ENCODE results near the gene HCAR2.
"Not testable (repeated sequence)": the region's sequence is repeated elsewhere in the genome, so short reads cannot be mapped to it uniquely, and the experiment has no call there.

HCAR2 gene

GRCh38 chr12:122702890-122703611 lies at the start of gene HCAR2:
Gene HCAR2, minus strand, starts transcription at chr12:122703357. Its CDS starts 74 bp downstream, at chr12:122703283.
- not testable (repeated sequence) for DNase-seq (ENCODE audit: low read depth, low spot score); H3K4me3 ChIP-seq (ENCODE audit: insufficient read length, low read depth); H3K36me3 ChIP-seq (ENCODE audit: insufficient read depth, insufficient read length, low read length)

GRCh38 chr12:122752464-122753318 lies 49.5 kb upstream of the HCAR2 start, which contains the start of gene DENR:
Gene DENR, plus strand, starts transcription at chr12:122752824. Its CDS starts 878 bp downstream, at chr12:122753702.
- H3K4me1 ChIP-seq (ENCODE audit: insufficient read depth, insufficient read length), result peaks cover 8% of the 10 kb centered on the region
- H3K36me3 ChIP-seq (ENCODE audit: insufficient read depth, insufficient read length, low read length), result peaks cover 42% of the 10 kb centered on the region
- TF ChIP-seq ZNF274 (IDR thresholded peaks at IDR 0.05; ENCODE audit: low read depth, low read length), result no peak
- no peak for TF ChIP-seq SUZ12 (IDR thresholded peaks at IDR 0.05; ENCODE audit: extremely low read depth, insufficient read depth, insufficient read length)
- no peak for TF ChIP-seq YY1 (IDR thresholded peaks at IDR 0.05; ENCODE audit: insufficient read depth, insufficient read length)

More at GRCh38 chr12:122702890-122703611, at the start of gene HCAR2:
- H3K9me3 ChIP-seq (ENCODE audit: insufficient read depth, low read length); H3K9ac ChIP-seq (ENCODE audit: insufficient read length, low read depth); H3K4me1 ChIP-seq (ENCODE audit: insufficient read depth, insufficient read length); H3K27me3 ChIP-seq (ENCODE audit: insufficient read depth, insufficient read length): not testable (repeated sequence)

GRCh38 chr12:122750781-122751515 lies 47.8 kb upstream of the HCAR2 start:
- H3K4me3 ChIP-seq (ENCODE audit: insufficient read length, low read depth), result peak overlapping the region; percentile 45
- not testable (repeated sequence) for H3K9me3 ChIP-seq (ENCODE audit: insufficient read depth, low read length); H3K4me1 ChIP-seq (ENCODE audit: insufficient read depth, insufficient read length); DNase-seq (ENCODE audit: low read depth, low spot score); H3K27me3 ChIP-seq (ENCODE audit: insufficient read depth, insufficient read length)
- H3K9ac ChIP-seq (ENCODE audit: insufficient read length, low read depth), result peak overlapping the region; percentile 74
- peaks cover 25% of the 10 kb centered on the region for H3K36me3 ChIP-seq (ENCODE audit: insufficient read depth, insufficient read length, low read length)

More at GRCh38 chr12:122752464-122753318, 49.5 kb upstream of the HCAR2 start, which contains the start of gene DENR:
- Histone ChIP-seq H3K9ac (ENCODE audit: insufficient read length, low read depth) (peak within 1 kb of the TSS; percentile 99), H3K27me3 (ENCODE audit: insufficient read depth, insufficient read length) (no peaks in the 10 kb centered on the region), H3K9me3 (ENCODE audit: insufficient read depth, low read length) (no peaks in the 10 kb centered on the region; the same call in 1 of the 2 replicates), H3K4me3 (ENCODE audit: insufficient read length, low read depth) (peak within 1 kb of the TSS; percentile 96)
- DNase-seq (ENCODE audit: low read depth, low spot score), result peak; percentile 97

GRCh38 chr12:122749569-122750332 lies 46.6 kb upstream of the HCAR2 start:
- H3K9me3 ChIP-seq (ENCODE audit: insufficient read depth, low read length), result no peaks in the 10 kb centered on the region; the same call in 1 of the 2 replicates
- no peak overlapping the region for H3K4me3 ChIP-seq (ENCODE audit: insufficient read length, low read depth)
- TF ChIP-seq YY1 (IDR thresholded peaks at IDR 0.05; ENCODE audit: insufficient read depth, insufficient read length), result no peak
- TF ChIP-seq SUZ12 (IDR thresholded peaks at IDR 0.05; ENCODE audit: extremely low read depth, insufficient read depth, insufficient read length), result no peak
- TF ChIP-seq ZNF274 (IDR thresholded peaks at IDR 0.05; ENCODE audit: low read depth, low read length), result no peak
- no peak overlapping the region for H3K9ac ChIP-seq (ENCODE audit: insufficient read length, low read depth)
- H3K36me3 ChIP-seq (ENCODE audit: insufficient read depth, insufficient read length, low read length), result peaks cover 14% of the 10 kb centered on the region
- H3K27me3 ChIP-seq (ENCODE audit: insufficient read depth, insufficient read length), result no peaks in the 10 kb centered on the region
- no peak for DNase-seq (ENCODE audit: low read depth, low spot score)
- peaks cover 8% of the 10 kb centered on the region for H3K4me1 ChIP-seq (ENCODE audit: insufficient read depth, insufficient read length)

- Histone ChIP-seq H3K4me3 (ENCODE audit: insufficient read length, low read depth) (no peak overlapping the region), H3K9me3 (ENCODE audit: insufficient read depth, low read length) (no peaks in the 10 kb centered on the region; the same call in 1 of the 2 replicates), H3K9ac (ENCODE audit: insufficient read length, low read depth) (no peak overlapping the region), H3K27me3 (ENCODE audit: insufficient read depth, insufficient read length) (no peaks in the 10 kb centered on the region), H3K4me1 (ENCODE audit: insufficient read depth, insufficient read length) (peaks cover 4% of the 10 kb centered on the region), H3K36me3 (ENCODE audit: insufficient read depth, insufficient read length, low read length) (no peaks in the 10 kb centered on the region)
- DNase-seq (ENCODE audit: low read depth, low spot score), result no peak
- no peak for TF ChIP-seq YY1 (IDR thresholded peaks at IDR 0.05; ENCODE audit: insufficient read depth, insufficient read length)
- no peak for TF ChIP-seq SUZ12 (IDR thresholded peaks at IDR 0.05; ENCODE audit: extremely low read depth, insufficient read depth, insufficient read length)
- no peak for TF ChIP-seq ZNF274 (IDR thresholded peaks at IDR 0.05; ENCODE audit: low read depth, low read length)
Measured at GRCh38 chr12:122747224-122748135, 44.3 kb upstream of the HCAR2 start.

DNA sequence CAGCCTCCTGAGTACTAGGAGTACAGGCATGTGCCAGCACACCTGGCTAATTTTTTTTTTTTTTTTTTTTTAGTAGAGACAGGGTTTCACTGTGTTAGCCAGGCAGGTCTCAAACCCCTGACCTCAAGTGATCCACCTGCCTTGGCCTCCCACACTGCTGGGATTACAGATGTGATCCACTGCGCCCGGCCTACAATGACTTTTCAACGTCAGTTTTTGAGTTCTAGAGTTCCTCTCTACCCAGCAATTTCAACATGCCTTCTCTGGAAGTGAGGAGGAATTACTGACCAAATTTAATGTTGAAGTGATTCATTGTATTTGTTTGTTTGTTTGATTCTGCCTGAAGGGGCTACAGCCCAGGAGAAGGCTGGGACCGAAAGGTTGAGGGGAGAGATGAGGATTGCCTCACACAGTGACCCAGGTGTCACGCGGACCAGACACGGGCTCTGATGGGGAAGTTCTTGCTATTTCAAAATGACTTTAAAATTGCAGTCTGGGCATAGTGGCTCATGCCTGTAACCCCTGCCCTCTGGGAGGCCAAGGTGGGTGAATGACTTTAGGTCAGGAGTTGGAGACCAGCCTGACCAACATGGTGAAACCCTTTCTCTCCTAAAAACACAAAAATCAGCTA lies 40.9 kb upstream of the HCAR2 start:
- Histone ChIP-seq H3K36me3 (ENCODE audit: insufficient read depth, insufficient read length, low read length) (no peaks in the 10 kb centered on the region), H3K9ac (ENCODE audit: insufficient read length, low read depth) (no peak overlapping the region), H3K27me3 (ENCODE audit: insufficient read depth, insufficient read length) (no peaks in the 10 kb centered on the region), H3K9me3 (ENCODE audit: insufficient read depth, low read length) (no peaks in the 10 kb centered on the region), H3K4me1 (ENCODE audit: insufficient read depth, insufficient read length) (peaks cover 2% of the 10 kb centered on the region), H3K4me3 (ENCODE audit: insufficient read length, low read depth) (no peak overlapping the region)
- TF ChIP-seq ZNF274 (IDR thresholded peaks at IDR 0.05; ENCODE audit: low read depth, low read length), result no peak
- TF ChIP-seq YY1 (IDR thresholded peaks at IDR 0.05; ENCODE audit: insufficient read depth, insufficient read length), result no peak
- no peak for TF ChIP-seq SUZ12 (IDR thresholded peaks at IDR 0.05; ENCODE audit: extremely low read depth, insufficient read depth, insufficient read length)
- DNase-seq (ENCODE audit: low read depth, low spot score), result no peak

All from NT2/D1 (cell line).